H54 (cell line): Measurements from ENCODE around the gene AMZ2.

Experiments used
- DNase-seq: peaks from one replicate; pipeline ENCODE4 v3.0.0; 2011; ENCODE audit warnings: low spot score, mixed read lengths; ENCODE audit not compliant: insufficient read length
- FAIRE-seq: peaks from 3 replicates; lab custom pipeline; 2011; peaks lifted over from hg19 to GRCh38; lab: Jason Lieb, UNC
- POLR2A ChIP-seq: IDR thresholded peaks from 2 replicates; pipeline ENCODE4 v1.6.1; 2011; ENCODE audit warnings: low read depth, mild to moderate bottlenecking, low read length

The AMZ2 gene

DNA sequence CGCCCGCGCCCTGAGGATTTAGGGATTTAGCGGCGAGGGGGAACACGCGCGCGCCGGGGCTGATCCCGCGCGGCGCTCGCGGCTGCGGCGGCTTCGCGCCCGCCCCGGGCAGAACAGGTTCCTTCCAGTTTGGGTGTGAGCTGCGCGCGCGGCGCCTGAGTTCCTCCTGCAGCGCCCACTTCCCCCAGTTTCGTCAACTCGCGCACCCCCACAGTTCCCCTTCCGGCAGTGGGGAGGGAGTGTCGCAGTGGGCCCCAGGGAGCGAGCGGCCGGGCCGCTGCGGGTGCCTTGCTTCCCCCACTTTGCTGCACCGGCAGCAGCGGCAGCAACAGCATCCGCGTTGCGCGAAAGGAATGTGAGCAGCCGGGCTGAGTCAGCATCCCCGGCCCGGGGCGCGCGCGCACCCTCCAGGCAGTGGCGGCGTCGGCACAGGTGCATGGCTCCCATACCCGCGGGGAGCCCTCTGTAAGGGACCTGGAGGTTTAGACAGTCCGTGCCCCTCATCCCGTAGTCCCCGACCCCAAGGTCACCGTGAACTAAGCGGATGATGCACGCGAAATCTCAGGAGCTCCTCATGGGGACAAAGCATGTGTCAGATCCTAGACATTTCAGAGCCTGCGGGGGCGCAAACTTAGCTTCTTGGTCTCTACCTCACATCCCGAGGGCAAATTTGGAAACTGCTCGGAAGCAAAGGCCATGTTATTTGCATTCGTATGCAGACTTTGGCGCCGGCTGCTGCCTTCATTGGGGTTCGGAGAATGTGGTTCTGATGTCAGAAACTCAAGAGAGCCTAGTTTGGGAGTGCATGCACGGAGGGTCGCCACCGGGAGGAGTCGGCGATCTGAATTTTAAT is 44.2 kb downstream of the AMZ2 start:
- 0 out of 2 replicates have a peak, but pooled peaks have one; percentile 7 for TF ChIP-seq POLR2A
- FAIRE-seq = no peak
- DNase-seq = peak; percentile 95

DNA sequence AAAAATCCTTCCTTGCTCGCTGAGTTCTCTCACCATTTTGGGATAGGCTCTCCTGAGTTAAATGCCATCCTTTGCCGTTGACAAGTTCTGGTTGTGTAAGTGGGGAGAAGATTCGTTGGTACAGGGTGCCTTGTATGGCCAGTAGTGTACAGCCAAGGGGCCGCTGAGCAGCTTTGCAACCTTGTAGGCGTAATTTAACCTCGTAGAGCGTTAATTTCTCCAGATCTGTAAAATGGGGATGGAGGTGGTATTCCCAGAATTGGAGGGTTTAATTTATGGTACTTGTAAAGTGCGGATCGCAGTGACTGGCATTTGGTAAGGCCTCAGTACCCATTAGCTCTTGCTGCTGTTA is 44.8 kb downstream of the AMZ2 start:
- FAIRE-seq (no peak), DNase-seq (no peak)
- no peak for TF ChIP-seq POLR2A

DNA sequence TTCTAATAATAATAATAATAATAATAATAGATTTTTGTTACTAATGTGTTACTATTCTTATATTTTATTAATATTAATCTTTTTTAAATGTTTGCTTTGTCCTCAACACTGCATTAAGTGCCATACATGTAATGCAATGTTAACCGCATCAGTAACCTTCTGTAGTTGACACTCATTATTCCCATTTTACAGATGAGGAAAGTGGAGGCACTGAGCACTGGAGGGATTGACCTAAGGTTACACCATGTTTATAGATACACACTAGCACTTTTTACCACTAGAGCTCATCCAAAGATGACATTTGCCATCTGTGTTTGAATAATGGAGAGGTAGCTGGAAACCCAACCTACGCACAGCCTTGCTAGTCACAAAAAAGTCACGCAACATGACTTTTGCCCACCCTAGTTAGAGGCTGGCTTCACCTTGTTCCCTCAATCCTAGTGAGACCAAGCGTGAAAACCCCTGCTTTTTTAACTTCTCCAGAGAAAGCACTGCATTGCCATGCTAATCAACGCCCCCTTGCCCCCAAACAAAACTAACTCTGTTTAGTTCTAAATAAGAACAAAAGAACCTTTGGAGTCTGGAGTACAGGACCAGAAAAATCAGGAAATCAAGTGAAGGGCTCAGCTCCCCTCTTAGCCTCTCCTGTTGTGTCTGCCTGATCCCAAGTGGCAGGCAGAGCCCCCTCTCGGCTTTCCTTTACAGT is 45.8 kb downstream of the AMZ2 start:
- FAIRE-seq (no peak), DNase-seq (no peak)
- TF ChIP-seq POLR2A = no peak

DNA sequence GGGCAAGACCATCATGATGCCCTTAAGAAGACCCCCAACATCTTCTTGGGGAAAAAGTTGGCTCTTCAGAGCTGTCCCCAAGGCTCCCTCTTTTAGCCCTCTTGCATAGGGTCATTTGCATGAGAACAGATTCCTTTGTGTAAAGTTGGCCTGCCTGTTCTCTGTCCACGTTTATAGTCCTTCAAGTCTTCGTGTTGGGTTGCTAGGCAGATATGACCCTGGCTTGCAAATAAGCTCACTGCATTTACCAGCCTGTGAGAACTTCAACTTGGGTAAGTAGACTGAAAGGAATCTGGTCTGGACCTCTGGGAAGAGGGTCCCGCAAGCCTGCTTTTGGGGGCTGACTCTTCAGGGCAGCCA is 46.3 kb downstream of the AMZ2 start:
- no peak for DNase-seq
- TF ChIP-seq POLR2A = no peak
- FAIRE-seq = no peak

DNA sequence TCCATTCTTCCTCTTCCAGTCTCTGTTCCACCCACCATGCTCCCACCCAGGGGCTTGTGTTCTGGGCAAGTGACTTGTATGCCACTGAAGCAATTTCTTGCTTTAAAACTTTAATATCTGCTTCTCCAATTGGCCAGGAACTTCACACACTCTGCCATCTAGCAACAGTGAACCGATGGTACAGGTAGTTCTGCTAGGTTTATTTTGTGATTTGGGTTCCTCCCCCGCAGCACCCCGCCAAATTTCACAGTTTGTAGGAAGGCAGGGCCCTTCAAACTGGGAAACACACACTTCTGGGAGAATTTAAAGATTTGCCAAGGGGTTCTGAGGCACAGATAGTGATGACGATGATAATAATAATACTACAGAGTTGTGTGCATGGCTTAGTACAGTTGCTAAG is 46.8 kb downstream of the AMZ2 start:
- no peak for DNase-seq
- no peak for TF ChIP-seq POLR2A
- no peak for FAIRE-seq

DNA sequence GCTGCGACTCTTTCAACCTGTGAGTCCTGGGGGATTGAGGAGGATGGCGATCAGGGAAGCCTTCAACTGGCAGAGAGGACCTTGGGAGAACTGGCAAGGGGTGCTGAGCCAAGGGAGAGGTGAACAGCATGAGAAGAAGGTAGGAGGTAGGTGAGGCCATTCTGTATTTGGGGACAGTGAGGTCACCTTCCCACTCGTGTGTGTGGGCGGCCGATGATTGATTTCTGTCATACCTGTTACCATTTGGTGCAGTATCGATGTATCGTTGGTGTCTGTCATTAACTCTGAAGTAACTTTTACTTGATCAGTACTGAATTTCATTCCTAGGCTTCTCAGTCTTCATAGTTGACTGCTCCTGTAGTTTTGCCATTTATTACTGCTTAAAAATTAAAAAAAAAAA is 47.2 kb downstream of the AMZ2 start:
- no peak for FAIRE-seq
- TF ChIP-seq POLR2A = no peak

DNA sequence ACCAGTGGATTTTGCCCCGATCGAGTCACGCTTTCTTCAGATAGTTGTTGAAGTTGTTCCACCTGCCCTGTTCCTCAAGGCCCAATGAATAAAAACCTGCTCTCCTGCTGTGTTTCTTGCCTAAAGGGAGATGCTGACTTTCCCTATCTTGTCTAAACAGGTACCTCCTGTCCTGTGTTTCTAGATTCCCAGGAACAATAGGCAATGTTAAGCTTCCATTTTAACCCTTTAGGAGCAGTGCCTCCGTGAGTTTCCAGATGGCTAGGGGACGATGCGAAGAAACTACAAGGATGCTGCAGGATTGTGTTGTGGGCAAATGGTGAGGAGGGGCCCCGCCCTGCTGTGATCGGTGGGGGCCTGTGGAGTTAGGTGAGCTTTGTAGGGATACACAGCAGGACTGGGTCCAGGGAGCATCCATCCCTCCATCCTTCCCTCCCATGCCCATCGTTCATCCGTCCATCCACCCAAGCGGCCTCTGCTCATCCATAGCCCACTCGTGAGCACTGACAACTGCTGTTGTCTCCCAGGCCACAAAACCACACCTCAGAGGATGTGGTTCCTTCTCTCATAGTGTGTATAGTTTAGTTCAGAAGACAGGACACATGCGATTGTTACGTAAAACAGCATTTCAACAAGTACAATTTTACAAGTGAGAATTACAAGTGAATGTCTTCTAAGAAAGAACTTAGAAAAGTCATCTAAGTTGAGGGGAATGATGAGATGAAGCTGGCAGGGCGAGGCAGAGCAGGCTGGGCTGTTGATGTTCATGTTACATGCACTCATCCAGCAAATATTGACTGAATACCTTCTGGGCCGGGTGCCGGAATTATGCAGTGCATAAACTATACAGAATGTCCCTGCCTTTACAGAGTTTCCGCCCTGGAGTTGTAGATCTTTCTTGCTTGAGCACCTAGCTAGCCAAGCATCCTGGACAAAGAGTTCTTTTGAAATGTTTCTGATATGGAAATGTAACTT is 48.7 kb downstream of the AMZ2 start:
- no peak for FAIRE-seq
- DNase-seq = no peak
- no peak for TF ChIP-seq POLR2A

More for the DNA sequence above, 47.2 kb downstream of the AMZ2 start:
- no peak for DNase-seq

DNA sequence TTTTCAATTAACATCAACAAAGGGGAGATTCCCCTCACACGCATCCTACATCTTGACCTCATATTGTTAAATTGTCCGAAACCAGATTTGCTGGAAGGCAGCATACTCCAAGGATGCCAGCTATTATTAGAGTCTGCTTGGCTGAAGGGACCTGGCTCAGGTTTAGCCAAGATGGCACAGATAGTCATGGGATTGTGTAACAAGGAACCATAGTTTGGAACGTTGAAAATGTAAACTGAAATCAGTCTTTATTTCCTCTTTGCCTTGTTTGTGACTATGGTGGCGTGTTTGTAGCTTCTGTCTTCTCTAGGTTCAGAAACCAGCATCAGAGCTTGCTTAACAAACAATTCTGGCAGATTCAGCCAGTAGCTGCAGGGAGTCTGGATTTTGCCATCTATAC is 49.4 kb downstream of the AMZ2 start:
- no peak for FAIRE-seq
- no peak for DNase-seq
- no peak for TF ChIP-seq POLR2A

DNA sequence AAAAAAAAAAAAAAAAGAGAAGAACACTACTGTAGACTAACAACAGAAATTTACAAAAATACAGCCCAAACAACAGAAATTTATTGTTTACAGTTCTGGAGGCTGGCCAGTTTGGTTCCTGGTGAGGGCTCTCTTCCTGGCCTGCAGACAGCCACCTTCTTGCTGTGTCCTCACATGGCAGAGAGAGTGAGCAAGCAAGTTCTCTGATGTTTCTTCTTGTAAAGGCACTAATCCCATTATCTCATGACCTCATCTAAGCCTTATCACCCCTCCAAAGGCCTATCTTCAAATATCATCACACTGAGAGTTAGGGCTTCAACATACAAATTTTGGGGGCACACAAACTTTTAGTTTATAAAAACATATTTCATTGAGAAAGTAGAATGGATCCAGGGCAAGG is 50.8 kb downstream of the AMZ2 start:
- no peak for FAIRE-seq
- no peak for TF ChIP-seq POLR2A
- no peak for DNase-seq

DNA sequence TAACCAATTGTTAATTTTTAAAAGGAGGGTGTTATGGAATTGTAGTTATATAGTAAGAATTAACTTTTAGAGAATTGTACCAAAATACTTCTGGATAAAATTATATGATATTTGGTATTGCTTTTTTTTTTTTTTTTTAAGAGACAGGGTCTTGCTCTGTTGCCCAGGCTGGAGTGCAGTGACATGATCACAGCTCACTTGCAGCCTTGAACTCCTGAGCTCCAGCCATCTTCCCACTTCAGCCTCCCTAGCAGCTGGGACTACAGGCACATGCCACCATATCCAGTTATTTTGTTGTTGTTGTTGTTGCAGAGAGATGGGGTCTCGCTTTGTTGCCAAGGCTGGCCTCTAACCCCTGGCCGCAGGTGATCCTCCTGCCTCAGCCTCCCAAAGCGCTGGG is 52.0 kb downstream of the AMZ2 start:
- no peak for DNase-seq
- FAIRE-seq = no peak
- no peak for TF ChIP-seq POLR2A

DNA sequence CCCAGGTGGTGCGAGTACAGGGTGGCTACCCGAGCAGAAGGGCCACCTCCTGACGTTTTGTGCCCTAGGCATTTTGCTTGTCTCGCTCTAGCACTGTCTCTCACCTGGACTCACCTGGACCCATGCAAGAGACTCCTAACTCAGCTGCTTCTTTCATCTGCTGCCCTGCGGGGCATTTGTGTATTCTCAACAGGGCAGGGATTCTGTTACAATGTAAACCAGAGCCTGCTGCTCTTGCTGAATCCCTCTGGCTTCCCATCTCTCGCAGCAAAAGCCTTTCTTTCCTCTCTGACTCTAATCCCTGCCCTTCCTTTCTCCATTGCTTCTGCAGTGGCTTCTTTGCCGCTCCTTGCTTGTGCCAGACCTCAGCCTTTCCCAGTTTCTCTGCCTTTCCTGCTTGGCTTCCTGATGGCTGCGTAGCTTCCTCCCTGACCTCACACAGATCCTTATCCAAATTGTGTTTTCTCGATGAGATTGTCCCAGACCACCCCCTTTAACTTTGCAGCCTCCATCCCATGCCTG is 53.7 kb downstream of the AMZ2 start:
- no peak for DNase-seq
- FAIRE-seq = no peak
- TF ChIP-seq POLR2A = no peak

DNA sequence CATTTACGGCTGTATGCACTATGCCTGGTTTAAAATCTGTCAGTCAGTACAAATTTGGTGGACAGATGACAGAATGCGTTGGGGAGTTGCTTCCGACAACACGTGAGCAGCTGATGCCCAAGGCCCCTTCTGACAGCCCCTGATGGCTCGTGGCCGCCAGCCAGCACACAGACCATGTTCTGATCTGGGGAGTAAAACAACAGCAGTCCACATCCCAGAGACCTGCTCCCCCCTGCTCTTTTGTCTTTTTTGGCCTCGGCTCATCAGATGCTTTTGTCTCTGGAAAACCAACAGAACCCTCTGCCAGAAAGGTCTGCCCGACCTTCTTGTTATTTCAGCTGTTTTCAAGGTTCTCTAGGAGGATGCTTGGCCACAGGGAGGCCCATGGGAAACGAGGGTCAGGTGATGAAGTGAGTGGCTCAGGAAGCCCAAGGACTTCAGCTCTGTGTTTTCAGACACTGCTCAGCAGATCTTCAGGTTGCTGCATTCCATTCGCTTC is 54.3 kb downstream of the AMZ2 start:
- FAIRE-seq = no peak
- no peak for TF ChIP-seq POLR2A
- DNase-seq = no peak

DNA sequence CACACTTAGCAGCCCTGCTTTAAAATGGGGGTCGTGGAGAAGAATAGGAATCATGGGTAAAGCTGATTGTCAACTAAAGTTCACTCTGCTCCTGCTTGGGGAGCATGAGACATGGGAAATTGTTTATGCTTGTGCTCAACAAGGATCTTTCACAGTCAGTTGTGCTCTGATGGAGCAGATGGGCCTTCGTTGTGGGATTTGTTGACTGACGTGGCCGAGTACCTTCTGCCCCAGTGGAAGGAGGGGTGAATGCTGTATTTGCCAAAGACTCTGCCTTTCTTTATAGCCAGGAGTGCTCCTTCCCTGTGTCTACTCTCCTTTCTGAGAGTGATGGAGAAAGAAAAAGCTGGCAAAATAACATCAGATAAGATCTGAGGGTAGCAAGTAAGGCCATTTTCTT is 54.8 kb downstream of the AMZ2 start:
- TF ChIP-seq POLR2A = no peak
- DNase-seq (no peak), FAIRE-seq (no peak)
